Forelimb muscle (tissue), 1 donor: Measurements from ENCODE around the gene PARL. TPM values are rescaled to one million over a fixed set of nuclear protein-coding genes. Genes with fewer than 3 reads are reported as not detected.

ENCODE experiments used
- DNase-seq: peaks from one replicate; pipeline ENCODE4 v3.0.0-alpha.2; 2013; ENCODE audit warnings: low read depth
- polyA plus RNA-seq: library from polyadenylated mRNA; unstranded; fragments of 120-200 nt; gene quantifications from one replicate; pipeline ENCODE4 v1.2.1, GENCODE V29; 2013; ENCODE audit not compliant: insufficient read length

PARL gene
- polyA plus RNA-seq, 1 donor: 32.7 TPM

DNA sequence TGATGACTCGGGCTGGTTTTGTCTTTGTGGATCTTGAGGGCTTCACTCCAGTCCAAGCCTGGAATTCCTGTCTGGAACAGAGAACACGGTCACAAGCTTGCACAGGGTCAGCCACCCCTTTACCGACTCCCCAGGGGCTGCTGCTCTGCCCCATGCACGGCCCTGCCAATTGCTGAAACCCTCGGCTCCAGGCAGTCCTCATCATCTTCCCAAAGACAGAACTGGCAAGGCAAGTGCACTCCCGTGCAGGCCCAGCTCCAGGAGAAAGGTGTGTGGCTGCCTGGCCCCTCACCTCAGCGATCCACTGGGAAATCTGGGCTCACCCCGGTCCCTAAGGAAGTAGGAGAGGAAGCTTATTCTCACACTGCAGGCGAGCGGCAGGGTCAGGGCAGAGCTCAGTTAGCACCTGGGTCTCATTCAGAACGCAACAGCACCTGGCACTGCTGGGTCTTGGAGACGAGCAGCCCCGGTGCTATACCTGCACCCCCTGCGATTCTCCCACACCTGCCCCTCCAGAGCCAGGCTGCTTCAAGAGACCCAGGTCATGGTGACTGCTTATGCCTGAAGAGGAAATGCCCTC, 66.5 kb downstream of the PARL start:
- no peak for DNase-seq

DNA sequence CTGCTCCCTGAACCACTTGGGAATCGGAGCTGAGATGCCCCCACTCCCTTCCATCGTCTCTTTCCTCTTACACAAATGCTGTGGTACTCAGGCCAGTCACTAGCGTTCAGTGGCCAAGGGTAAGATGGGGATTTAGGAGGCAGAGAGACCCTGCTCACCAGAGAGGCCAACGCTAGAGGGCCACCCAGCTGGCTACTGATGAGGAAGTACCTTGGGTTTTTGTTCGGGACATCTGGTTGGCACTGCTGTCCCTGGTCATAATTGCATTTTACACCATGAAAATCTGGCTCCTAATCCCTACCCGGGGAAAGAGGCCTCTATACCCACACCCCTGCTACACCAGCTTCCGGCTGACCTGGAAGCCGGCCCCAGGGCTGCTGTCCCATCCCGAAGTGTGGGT, 67.0 kb downstream of the PARL start:
- DNase-seq: no peak

DNA sequence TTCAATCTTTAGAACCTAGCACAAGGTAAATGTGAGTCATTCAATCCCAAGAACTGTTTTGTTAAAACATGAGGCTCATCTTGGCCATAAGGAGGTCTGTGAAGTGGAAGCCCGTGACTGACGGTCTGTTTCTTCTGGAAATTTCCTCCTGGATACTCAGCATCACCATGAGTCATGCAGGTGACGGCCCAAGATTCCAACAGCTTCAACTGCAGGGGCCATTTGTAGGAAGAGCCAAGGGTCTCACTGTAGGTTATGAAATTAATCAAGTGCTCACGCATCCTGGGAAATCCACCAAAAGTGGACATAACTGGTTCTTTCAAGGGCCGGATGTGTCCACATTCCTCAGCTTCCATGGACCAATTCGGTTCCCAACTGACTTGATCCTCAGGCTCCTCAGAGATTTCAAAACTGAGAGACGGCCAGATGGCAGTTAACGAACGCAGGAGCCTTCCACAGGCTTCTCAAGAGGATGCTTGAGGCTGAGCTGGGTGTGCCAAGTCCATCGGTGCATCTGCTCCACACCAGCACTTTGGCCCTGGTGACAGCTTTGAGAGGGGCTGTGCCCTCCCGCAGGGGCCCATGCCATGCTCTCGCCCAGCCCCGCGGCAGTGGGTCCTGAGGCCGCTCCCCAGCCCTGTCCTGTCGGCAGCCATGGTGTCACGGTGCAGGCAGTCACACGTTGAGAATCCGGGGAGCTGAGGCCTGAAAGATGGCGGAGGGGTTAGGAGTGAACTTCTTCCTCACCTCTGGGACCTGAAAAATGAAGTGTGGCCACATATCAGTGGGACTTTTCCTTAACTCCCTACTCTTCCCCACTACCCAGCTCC, 67.8 kb downstream of the PARL start:
- no peak for DNase-seq

DNA sequence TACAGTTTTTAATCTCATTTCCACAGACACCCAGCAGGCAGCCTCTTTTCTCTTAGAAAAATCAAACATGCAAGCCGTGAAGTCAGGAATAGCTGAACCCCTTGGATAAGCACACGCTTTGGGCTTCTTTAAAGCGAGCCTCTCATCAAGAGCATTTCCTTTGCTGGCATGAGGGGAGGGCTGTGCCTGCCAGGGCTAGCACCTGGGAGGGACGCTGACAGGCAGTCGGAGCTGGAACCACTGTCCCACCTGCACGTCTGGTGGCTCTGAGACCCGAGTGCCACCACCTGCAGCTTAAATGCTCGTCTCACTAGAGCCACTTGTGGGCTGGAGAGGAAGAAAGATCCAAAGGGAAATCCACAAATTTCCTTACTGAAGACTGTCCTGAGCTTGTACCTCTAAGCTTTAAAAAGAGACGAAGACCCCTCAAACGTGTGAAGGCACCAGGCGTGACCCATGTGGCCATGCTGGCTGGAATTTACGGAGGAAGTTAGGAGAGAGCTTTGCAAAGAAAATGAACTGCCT, 68.7 kb downstream of the PARL start:
- no peak for DNase-seq

DNA sequence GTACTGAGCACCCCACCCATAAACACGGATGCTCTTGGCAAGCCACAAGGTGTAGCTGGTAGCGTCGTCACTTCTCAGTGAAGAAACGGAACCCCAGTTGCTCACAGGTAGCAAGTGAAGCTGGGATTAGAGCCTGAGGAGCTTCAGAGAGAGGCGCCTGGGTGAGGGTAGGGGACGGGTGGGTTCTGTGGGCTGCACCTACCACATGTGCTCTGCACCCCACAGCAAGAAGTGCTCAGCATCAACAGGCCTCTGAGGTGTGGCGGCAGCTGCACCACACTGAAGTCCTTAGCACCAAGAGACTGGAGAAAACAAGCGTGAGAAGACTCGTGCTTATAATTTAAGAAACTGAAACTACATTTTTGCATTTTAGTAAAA, 69.1 kb downstream of the PARL start:
- no peak for DNase-seq

DNA sequence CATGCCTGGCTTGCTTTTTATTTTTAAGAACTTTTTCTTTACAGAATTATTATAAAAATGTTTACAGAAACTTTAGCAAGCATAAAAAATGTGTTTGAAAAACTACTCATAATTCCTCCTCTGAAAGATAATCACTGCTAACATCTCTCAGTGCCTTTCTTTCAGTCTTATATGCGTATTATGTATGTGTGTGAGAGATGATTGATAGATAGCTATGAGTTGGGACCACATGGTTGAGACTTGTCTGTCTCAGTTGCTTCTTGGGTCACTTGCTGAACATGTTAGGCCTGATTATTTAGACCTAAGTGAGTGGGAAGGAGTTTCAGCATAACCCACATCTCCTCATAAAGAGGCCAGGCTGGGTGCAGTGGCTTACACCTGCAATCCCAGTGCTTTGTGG, 70.4 kb downstream of the PARL start:
- DNase-seq: no peak

DNA sequence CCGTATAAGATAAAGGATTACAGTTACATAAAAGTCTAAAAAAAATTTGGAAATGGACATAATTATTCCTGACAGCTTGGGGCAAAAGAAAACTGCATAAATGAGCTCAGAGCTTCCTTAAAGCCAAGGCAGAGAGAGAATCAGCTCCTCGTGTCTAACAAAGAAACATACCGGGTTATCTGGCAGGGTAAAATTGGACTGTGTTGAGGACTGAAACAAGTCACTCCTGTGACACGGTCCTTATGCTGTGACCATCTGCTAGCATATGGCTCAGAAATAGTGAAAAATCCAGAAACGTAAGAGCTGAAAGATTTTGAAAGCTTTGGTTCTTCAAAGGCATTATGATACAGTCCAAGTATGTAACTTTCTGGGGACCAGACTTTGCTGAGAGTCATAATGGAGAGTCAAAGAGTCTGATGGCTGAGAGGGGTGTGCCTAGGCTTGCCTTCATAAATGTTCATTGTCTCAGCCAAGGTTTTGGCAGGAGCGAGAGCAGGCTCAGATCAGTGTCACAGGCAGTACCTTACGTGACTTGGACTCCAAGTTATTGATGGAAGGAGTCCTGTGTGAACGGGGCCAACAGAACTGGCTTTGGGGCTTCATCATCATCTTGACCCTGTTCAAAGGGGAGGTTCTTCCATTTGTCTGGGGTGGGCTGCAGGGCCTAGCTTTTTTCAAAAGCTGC, 71.8 kb downstream of the PARL start:
- no peak for DNase-seq

DNA sequence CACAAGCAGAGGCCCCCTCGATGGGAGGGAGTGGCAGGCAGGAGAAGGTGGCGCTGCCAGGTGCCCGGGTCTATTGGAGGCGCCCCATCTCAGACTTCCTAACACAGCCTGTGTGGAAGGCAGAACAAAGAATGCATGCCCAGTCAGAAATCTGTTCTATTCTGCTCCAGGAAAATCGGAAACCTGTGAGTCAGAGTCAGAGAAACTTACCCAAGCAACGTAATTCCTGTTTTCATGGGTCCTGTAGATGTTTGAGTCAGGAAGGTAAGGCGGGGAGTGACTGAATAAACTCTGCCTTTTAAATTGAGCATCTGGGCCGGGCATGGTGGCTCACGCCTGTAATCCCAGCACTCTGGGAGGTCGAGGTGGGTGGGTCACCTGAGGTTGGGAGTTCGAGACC, 73.0 kb downstream of the PARL start:
- DNase-seq: no peak

DNA sequence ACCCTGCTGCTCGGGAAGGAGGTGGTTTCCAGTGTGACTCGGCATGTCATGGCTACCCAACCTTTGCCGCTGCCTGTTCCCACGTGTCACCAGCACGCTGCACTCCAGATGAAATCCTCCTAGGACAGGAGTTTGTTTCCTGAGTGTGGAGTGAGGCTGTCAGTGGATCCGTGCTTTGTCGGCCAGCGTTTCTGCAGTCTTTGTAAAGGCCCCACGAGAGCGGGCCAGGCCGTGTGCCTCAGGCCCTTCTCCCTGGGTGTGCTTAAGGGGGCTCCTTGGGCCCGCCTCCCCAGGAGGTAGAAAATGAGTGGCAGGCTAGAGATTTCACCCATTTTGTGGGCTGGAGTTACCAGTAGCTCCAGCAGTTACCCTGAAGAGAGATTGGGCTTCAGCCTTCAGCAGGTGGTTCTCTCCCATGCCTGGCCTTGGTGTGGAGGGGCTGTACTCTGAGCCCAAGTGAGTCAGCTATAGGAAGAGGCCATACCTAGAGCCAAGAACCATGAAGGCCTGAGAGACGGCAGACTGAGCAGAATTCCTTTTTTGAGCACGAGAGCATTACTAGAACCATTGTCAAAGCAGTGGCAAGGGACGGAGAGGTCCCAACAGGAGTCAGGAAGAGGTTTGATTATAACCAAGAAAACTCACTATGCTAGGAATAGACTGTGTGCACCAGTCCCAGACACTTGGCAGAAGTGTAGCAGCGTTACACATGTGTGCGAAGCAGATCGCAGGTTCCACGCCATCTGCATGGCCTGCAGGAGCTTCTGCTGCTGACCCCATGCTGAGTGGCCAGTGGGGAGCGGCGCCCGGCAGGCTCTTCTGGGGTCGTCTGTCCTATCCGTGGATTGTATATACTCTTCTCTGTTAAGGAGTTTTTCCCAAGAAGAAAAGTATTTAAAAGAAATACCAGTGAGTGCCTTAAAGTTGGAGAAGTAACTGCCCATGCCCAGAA, 73.8 kb downstream of the PARL start:
- DNase-seq: no peak

DNA sequence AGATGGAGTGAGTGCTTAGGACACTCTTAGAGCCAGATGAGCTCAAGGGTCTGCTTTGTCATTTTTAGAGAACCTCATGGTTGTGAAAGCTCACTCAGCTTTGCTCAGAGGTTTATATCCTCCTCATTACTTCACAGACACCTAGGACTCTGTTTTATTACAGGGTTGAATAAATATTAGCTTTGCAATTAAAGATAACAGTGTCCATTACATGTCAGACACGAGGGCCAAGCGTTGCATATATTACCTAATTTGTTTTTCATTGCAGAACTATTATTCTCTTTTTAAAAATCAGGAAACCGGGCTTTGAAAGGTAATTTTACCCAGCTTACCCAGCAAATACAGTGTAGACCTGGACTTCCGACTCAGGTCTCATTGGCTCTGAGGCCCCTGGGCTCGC, 75.4 kb downstream of the PARL start:
- no peak for DNase-seq

DNA sequence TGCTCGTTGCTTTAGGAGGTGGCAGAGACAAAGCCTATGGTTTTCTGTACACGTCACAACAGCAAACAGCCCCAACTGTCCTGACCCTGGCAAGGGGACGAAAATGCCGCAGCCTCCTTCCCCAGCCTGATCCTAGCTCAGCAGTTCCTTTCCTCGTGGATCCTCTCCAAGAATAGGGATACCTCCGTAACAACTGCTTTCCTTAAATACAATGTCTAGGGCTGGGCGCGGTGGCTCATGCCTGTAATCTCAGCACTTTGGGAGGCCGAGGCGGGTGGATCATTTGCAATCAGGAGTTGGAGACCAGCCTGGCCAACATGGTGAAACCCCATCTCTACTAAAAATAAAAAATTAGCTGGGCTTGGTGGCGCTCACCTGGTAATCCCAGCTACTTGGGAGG, 76.3 kb downstream of the PARL start:
- DNase-seq: no peak

DNA sequence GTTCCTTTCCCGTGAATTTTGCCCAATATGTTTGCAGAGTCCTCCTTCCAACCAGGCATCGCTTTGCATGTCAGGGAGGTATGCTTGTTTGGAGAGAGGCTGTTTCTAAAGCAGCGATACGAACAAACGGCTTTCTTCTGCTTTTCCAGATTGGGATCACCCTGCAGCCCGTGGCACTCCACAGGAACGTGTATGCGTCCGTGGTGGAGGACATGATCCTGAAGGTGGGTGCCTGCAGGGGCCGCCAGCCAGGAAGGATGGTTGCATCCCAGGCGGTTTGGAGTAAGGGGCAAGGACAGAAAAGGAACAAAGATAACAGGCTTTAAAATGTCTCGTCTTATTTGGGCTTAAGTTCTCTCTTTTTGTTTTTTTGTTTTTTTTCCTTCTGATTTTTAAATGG, 76.8 kb downstream of the PARL start:
- no peak for DNase-seq

DNA sequence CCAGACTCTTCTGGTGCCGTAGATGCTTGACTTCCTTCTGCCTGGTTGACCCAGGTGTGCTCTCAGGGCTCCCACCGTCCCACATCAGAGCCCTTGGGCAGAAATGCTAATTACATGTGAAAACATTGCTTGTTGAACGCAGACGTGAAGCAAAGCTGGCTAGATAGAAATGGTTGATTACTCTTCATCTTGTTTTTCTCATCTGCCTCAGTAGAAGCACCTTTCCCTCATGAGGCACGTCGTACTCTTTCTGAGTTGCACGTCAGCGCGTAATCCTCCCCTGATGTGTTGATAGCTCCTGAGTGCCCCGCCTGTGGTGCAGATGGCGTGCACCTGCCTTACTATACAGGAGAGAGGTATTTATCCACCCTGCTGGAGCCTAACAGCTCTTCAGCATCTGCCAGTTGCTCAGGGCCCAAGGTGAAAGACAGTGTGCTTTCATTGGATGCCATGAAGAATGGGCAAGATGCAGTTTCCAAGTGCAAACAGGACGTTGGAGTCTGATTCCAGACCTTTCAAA, 77.4 kb downstream of the PARL start:
- no peak for DNase-seq

DNA sequence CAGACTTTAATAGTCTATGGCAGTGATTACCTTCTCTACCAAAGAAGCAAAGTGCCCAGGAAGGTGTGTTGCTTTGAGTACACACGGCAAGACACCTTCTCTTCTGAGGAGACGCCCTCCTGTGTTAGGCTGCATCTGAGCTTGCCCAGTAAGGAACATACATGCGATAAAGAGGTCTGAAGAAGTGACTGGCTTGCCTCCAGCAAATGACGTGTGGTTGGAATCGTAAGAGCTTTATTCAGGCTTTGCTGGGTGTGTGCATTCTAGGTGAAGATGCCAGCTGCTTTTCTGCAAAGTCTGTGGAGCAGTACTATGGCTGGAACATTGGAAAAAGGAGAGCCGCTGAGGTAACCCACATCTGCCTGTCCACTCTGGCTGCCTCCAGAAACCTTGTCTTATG, 81.7 kb downstream of the PARL start:
- no peak for DNase-seq

DNA sequence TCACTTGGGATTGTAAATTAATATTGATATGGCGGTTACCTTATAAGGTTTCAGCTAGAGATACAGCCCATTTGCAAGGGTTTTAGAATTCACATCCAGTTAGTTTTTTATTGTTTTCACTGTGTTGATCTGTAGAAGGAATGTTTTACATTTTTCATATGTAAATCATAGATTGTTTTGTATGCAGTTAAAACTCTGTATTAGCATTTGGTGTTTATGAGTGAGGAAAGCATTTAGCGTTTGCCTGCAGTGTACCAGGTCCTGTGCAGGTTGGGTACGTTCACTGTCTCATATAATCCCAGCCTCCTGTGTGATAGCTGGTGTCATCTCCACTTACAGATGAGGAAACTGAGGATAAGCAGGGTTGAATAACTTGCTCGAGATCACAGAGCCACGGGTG, 83.1 kb downstream of the PARL start:
- no peak for DNase-seq

DNA sequence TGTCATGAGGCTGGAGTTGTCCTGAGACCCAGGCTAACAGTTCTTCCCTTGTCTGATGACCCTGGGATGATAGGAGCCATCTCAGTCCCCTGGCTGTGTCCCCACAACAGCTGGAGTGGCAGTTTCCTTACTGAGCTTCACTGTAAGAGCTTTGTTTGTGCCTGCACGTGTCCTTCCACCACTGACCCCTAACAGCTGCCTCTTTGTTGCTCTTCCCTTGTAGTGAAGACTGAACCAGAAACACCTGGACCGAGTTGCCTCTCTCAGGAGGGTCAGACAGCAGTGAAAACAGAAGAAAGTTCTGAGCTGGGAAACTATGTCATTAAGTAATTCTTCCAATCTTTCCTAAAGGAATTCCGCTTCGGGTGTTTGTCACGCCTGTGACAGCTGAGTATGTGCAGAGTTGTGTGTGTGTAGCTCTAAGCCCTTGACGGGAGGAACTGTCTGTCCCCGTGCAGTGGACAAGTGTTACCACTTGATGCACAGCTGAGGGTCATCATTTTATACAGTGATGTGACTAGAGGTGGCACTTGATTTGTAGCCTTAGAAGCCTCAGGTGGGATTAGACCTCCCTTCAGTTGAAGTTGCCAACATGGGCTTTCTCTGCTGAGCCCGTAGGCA, 84.3 kb downstream of the PARL start:
- DNase-seq: no peak

DNA sequence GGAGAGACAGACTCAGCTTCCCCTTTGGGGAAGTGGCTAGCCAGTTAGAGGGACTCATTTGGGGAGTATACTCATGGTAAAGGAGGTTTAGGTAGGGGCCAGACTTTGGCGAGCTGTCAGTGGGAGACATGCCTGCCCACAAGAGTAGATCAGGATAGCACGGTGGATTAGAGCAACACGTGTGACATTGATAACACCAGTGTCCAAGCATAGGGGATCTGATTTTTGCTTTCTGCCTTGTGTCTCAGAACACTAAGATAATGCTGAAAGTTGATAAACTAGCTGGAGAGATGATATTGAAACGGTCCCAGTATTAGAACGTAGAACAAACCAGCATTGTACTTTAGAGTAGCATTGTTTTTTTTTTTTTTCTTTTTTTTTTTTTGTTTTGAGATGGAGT, 85.2 kb downstream of the PARL start:
- DNase-seq: no peak

DNA sequence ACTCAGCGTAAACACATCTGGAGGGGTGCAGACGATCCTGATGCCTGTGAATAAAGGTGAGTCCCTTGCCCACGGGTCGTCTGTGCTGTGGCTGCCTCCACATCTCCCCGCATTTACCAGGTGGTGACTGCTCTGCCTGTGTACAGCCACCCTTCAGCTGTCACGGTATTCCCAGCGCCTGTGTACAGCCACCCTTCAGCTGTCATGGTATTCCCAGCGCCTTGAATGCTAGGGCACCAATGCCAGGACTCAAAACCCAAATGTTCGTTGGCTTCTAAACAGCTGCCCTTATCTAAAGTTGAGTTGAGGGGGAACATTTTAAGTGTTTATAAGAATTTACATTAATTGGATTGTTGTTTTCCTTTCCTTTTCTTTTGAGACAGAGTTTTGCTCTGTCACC, 86.7 kb downstream of the PARL start:
- DNase-seq: no peak

DNA sequence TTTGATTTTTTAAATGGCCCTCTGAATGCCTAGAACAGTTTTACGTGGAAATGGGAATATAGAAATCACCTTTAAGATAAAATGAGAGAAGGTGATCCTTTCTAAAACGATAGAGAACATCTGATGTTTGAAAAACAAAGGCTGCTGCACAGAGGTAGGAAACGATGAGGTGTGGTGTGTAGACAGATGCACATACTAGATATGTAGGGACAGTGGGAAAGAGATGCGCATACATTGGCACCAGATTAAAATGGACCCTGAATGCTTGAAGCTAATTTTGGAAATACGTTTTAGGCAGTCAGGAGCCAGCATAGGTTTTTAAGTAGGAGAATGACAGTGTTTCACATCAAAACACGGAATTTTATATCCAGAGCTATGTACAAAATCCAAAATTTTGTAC, 88.3 kb downstream of the PARL start:
- no peak for DNase-seq

DNA sequence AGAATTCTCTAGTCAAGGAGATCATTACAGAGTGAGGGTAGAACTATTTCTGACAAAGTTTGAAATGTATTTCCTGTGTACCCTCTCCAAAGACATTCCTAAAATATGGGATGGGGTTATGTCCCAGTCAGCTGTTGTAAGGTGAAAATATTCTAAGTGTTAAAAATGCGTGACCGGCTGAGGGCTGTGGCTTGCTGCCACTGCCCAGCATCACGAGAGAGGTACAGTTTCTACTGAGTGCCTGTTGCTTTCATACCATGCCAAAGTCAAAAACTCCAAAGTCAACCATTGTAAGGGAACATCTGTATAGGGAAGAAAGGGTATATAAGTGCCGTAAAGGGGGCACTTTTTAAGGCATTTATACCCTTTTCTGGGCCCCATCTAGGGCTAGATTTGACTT, 90.2 kb downstream of the PARL start:
- no peak for DNase-seq

DNA sequence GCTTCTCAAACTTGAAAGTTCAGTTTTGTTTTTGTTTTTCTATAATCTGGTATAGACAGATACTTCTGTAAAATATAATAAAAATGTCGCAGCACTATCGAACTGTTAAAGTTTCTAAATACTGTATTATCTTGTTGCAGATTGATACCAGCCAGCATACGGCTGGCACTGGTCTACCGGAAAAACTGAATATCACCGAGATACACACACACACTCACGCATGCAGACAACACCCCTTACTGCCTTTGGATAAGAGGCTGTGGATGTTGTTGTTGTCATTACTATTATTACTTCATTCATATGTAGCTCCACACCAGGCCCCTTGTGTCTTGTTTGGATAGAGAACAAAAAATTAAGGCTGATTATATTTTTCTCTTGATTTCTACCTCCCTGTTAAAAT, 91.7 kb downstream of the PARL start:
- DNase-seq: no peak
